SK-N-MC (cell line): ENCODE results near the gene FBXO38.

Source experiments
- EZH2 ChIP-seq: fragments of 200-600 bp; sonication (generic); IDR thresholded peaks from one replicate; pipeline ENCODE4 v1.6.1; 2017; ENCODE audit warnings: antibody characterized with exemption
- FOXP2 ChIP-seq: optimal IDR thresholded peaks from 2 replicates; pipeline ENCODE3; 2011; ENCODE audit warnings: mild to moderate bottlenecking, moderate library complexity; ENCODE audit not compliant: insufficient read depth; ENCODE audit errors: extremely low read length, control extremely low read depth
- POLR2AphosphoS5 ChIP-seq: IDR thresholded peaks from 2 replicates; pipeline ENCODE4 v1.6.1; 2012; ENCODE audit warnings: mild to moderate bottlenecking, low read depth, low read length, borderline replicate concordance

GRCh38 chr5:148376198-148376597 lies 7.6 kb upstream of the FBXO38 start:
- no peak for TF ChIP-seq POLR2AphosphoS5
- no peak for TF ChIP-seq EZH2
- TF ChIP-seq FOXP2, result no peak
